PC-9 (cell line): ENCODE results near the gene MPP3. TPM values are rescaled to one million over a fixed set of nuclear protein-coding genes. Genes with fewer than 3 reads are reported as not detected.

ENCODE experiments used
- BruUV-seq: library from RNA; stranded (reverse); fragments of 400-500 nt; replicated peaks from 2 replicates; lab custom pipeline; 2021; lab: Mats Ljungman, UMichigan
- CTCF ChIA-PET: fragments of 300-600 bp; sonication (Branson Sonifier 250); formaldehyde crosslinking; loops from one replicate; lab custom pipeline; 2022; ENCODE audit warnings: antibody characterized with exemption; lab: Charles Lee
- POLR2A ChIA-PET: fragments of 300-600 bp; sonication (Branson Sonifier 250); formaldehyde crosslinking; loops from one replicate; lab custom pipeline; 2022; ENCODE audit warnings: antibody characterized with exemption; ENCODE audit not compliant: unreplicated experiment; lab: Charles Lee
- DNase-seq, 2 experiments: peaks; one replicate each; pipeline versions ENCODE4 v3.0.0 to v3.0.0-alpha.2; 2015 to 2022; ENCODE audit warnings: mixed read lengths in 1 of 2
- H2AFZ ChIP-seq: fragments of 200-600 bp; sonication (generic); 2 replicates; pipeline ENCODE4 v1.8.1; 2017; ENCODE audit warnings: antibody characterized with exemption
- H3F3A ChIP-seq: fragments of 200-600 bp; sonication (generic); 2 replicates; pipeline ENCODE4 v1.8.1; 2017; ENCODE audit warnings: antibody characterized with exemption, mild to moderate bottlenecking, low read depth; ENCODE audit not compliant: insufficient read depth
- H3K27ac ChIP-seq: fragments of 200-600 bp; sonication (generic); 2 replicates; pipeline ENCODE4 v1.6.1; 2016; ENCODE audit warnings: mixed run types
- H3K27me3 ChIP-seq: fragments of 200-600 bp; sonication (generic); 2 replicates; pipeline ENCODE4 v1.6.1; 2016; ENCODE audit warnings: low read depth, mixed run types; ENCODE audit not compliant: insufficient read depth
- H3K36me3 ChIP-seq: fragments of 200-600 bp; sonication (generic); 2 replicates; pipeline ENCODE4 v1.6.1; 2016; ENCODE audit warnings: low read depth, mixed run types
- H3K4me1 ChIP-seq: fragments of 200-600 bp; sonication (generic); replicated peaks from 2 replicates; pipeline ENCODE4 v1.6.1; 2016; ENCODE audit warnings: mixed run types; ENCODE audit not compliant: insufficient read depth
- H3K4me2 ChIP-seq: fragments of 200-600 bp; sonication (generic); 2 replicates; pipeline ENCODE4 v1.6.1; 2017; ENCODE audit warnings: mixed run types
- H3K4me3 ChIP-seq: fragments of 200-600 bp; sonication (generic); 2 replicates; pipeline ENCODE4 v1.6.1; 2016; ENCODE audit warnings: mixed run types
- H3K79me2 ChIP-seq: fragments of 200-600 bp; sonication (generic); 2 replicates; pipeline ENCODE4 v1.6.1; 2017; ENCODE audit warnings: low read depth, mixed run types
- H3K9me2 ChIP-seq: fragments of 200-600 bp; sonication (generic); 2 replicates; pipeline ENCODE4 v1.8.1; 2017; ENCODE audit warnings: mild to moderate bottlenecking; ENCODE audit not compliant: insufficient read depth
- H3K9me3 ChIP-seq: fragments of 200-600 bp; sonication (generic); 2 replicates; pipeline ENCODE4 v1.8.1; 2016; ENCODE audit warnings: low read depth; ENCODE audit not compliant: insufficient read depth
- H4K20me1 ChIP-seq: fragments of 200-600 bp; sonication (generic); 2 replicates; pipeline ENCODE4 v1.8.1; 2017; ENCODE audit not compliant: insufficient read depth
- CTCF ChIP-seq: fragments of 200-600 bp; sonication (generic); conservative IDR thresholded peaks from 2 replicates; pipeline ENCODE4 v1.6.1; 2017; ENCODE audit warnings: mixed run types, antibody characterized with exemption, mild to moderate bottlenecking, moderate library complexity
- EZH2 ChIP-seq: fragments of 200-600 bp; sonication (generic); IDR thresholded peaks from 2 replicates; pipeline ENCODE4 v1.8.0; 2017; ENCODE audit warnings: antibody characterized with exemption, low read depth
- intact Hi-C: fragments of 100-400 bp; cut with micrococcal nuclease; formaldehyde crosslinking; loops from one replicate; pipeline ENCODE4 v1.10.0; 2022; ENCODE audit not compliant: unreplicated experiment
- total RNA-seq: library from RNA; stranded (reverse); gene quantifications from 2 replicates; pipeline ENCODE4 v1.2.3, GENCODE V29; 2021

MPP3 gene
- total RNA-seq, 1 experiment from 2014 or later: 17.4 TPM

GRCh38 chr17:43874293-43874692, 41.3 kb upstream of the MPP3 start:
- no peak overlapping the region for H3K27ac ChIP-seq
- no peak overlapping the region for H2AFZ ChIP-seq
- H3F3A ChIP-seq: no peaks in the 10 kb centered on the region
- no TSS peak for BruUV-seq
- ChIA-PET CTCF (no interaction called here), POLR2A (no interaction called here)
- H3K4me1 ChIP-seq: peaks cover 15% of the 10 kb centered on the region
- H4K20me1 ChIP-seq: no peaks in the 10 kb centered on the region
- H3K79me2 ChIP-seq: no peaks in the 10 kb centered on the region
- H3K27me3 ChIP-seq: peaks cover 9% of the 10 kb centered on the region
- H3K9me3 ChIP-seq: no peaks in the 10 kb centered on the region
- intact Hi-C loops: no loop called here
- H3K9me2 ChIP-seq: no peaks in the 10 kb centered on the region
- H3K4me2 ChIP-seq: no peak overlapping the region
- no peak for DNase-seq
- no peak overlapping the region for H3K4me3 ChIP-seq
- H3K36me3 ChIP-seq: no peaks in the 10 kb centered on the region
- TF ChIP-seq CTCF: no peak
- no peak for TF ChIP-seq EZH2

- ChIA-PET CTCF (no interaction called here), POLR2A (no interaction called here)
- Histone ChIP-seq H3K27me3 (peaks cover 9% of the 10 kb centered on the region), H3K4me1 (peaks cover 15% of the 10 kb centered on the region), H3K36me3 (no peaks in the 10 kb centered on the region), H4K20me1 (no peaks in the 10 kb centered on the region), H3K79me2 (no peaks in the 10 kb centered on the region), H3K27ac (no peak overlapping the region), H3K4me3 (no peak overlapping the region), H2AFZ (no peak overlapping the region), H3F3A (no peaks in the 10 kb centered on the region), H3K9me3 (no peaks in the 10 kb centered on the region; the same call in 1 of the 2 replicates), H3K4me2 (no peak overlapping the region), H3K9me2 (no peaks in the 10 kb centered on the region)
- BruUV-seq: no TSS peak
- DNase-seq: no peak
- TF ChIP-seq CTCF: no peak
- intact Hi-C loops: no loop called here
Observed at GRCh38 chr17:43873815-43874214, 40.9 kb upstream of the MPP3 start.

GRCh38 chr17:43873091-43873490, 40.1 kb upstream of the MPP3 start:
- Histone ChIP-seq H3F3A (no peaks in the 10 kb centered on the region), H3K4me2 (no peak overlapping the region), H3K27ac (no peak overlapping the region), H2AFZ (no peak overlapping the region), H3K9me2 (no peaks in the 10 kb centered on the region), H4K20me1 (no peaks in the 10 kb centered on the region), H3K79me2 (no peaks in the 10 kb centered on the region), H3K36me3 (no peaks in the 10 kb centered on the region), H3K27me3 (peaks cover 13% of the 10 kb centered on the region), H3K4me1 (peaks cover 15% of the 10 kb centered on the region), H3K4me3 (no peak overlapping the region), H3K9me3 (no peaks in the 10 kb centered on the region; the same call in 1 of the 2 replicates)
- POLR2A ChIA-PET: interaction anchor here (0.6 kb wide), 1 partner anchor 12 kb away, joined by 3 read pairs; no protein-coding TSS in a partner anchor
- intact Hi-C loops: no loop called here
- TF ChIP-seq CTCF: no peak
- CTCF ChIA-PET: no interaction called here
- no peak for DNase-seq
- no TSS peak for BruUV-seq
